GM21528 (cell line): Measurements from ENCODE around the gene AKR1B15.
A peak's percentile ranks its signal among the peaks of the same experiment; 100 is the strongest.
"Not testable (repeated sequence)": the region's sequence is repeated elsewhere in the genome, so short reads cannot be mapped to it uniquely, and the experiment has no call there.

Source experiments
- ATAC-seq: cut with Tn5 transposase; IDR thresholded peaks from one replicate; pipeline ENCODE4 v1.9.1; 2021; ENCODE audit warnings: mild to moderate bottlenecking, moderate library complexity; ENCODE audit not compliant: unreplicated experiment, low FRiP score

Gene AKR1B15

DNA sequence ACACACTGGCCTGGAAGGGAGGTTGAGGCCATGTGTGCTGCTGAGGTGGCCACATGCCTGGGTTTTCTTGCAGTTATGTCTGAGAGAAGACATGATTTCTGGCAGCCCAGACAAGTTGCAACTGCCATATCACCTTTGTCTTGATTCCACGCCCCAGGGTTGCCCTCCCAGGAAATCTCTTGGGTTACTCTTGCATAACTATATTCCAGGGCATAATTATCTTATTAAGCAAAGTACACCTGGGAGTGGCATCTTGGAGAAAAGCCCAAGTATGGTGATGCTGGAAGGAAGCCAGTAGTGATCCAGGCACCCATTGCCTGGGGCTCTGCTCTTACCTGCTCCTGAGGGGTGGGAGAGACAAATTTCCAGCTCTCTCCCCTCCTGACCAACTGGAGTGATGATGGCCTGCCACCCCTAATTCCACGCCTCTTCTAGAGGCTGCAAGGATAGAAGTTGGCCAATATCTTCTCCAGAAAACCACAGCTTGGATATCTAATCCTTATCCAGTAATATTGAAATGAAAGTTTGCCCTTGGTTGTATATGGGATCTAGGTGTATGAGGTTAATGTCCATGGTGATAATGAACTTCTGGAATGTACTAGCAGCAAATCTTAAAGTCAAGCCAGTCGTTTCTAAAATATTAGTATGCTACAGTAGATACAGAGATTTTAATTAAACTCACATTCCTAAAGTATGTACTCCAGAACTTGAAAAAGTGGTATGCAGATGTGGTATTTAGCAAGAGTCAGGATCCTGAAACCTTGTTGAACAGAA lies 16.5 kb upstream of the AKR1B15 start:
- no peak for ATAC-seq

DNA sequence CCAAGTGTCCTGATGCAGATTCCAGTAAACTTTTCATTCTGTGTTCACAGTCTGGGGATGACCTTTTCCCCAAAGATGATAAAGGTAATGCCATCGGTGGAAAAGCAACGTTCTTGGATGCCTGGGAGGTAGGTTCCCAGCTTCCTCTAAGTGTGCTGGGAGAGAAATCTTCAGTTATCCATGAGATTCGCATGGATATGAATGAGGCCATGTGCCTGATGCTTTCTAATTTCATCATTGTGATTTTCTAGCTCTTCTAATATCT lies 16.0 kb upstream of the AKR1B15 start:
- no peak for ATAC-seq

DNA sequence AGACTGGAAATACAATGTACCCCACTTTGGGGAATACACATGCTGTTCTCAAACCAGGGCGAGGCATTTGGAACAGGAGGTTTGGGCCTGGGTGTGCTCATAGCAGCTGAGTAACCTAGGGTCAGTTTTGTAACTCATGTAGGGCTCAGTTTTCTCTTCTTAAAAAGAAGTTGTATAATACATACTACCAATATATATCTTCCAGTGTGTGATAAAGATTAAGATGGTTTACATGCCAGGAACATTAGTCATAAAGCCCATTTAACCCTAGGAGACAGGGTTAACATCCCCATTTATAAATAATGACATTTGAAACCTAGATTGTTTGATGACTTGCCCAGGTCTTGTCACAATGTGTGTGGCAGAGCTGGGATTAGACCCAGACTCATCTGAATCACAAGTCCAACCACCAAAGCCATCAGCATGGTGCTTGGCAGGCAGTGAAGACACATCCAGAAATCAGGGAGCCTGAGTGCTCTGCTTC lies 15.6 kb upstream of the AKR1B15 start:
- ATAC-seq = no peak

DNA sequence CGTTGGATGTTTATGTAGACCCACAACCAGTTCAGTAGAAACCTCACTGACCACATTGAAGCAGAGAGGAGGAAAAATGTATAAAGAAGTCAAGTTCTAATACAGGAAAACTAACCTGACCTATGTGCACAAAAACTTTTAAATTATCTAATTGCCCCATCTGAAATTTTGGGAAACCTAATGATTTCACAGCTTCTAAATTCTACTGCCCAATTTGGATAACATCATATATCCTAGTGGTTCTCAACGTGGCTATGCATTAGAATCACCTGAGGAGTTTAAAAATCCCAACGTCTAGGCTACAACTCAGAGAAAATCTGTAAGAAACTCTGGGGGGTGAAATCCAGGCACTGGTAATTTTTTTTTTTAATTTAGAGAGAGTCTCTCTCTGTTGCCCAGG lies 14.3 kb upstream of the AKR1B15 start:
- no peak for ATAC-seq

DNA sequence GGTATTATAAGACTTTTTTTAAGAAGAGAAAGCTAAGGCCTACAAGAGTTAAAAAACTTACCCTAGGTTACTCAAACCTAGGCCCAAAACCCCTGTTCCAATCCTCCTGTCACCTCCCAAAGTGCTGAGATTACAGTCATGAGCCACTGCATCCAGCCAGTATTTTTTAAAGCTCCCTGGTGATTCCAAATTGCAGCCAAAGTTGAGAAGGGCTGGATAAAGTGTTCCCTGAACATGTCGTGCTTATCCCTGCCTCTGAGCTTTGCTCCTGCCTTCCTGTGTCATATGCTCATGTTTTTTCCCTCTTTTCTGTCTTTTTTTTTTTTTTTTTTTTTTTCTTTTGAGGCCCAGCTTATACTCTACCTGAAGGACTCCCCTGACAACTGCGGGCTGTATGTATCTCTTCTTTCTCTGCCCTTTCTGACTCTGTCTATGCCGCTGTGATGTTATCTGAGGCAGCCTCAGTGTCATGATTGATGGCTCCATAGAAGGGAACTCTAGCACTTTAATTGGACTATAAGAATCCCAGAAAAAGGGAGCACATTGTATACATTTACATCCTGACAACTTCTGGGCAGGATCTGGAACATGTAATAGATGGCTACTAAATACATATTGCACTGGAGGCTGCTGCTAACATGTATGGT lies 13.5 kb upstream of the AKR1B15 start:
- no peak for ATAC-seq

DNA sequence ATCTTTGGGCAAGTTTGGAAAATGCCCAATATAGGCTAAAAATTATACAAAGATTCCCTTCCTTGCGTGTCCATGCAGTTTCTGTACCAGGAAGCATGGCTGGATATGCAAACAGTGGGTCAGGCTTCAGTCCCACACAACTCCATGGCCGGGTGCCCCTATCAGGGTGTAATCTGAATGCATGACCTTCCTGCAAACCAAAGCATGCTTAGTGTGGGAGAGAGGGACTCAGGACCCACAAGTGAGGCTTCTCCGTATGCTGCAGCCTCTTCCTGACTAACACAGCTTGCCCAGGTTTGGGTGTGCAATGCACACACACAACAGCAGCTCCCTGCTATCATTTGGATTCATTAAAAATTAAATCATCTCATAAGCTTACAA lies 13.0 kb upstream of the AKR1B15 start:
- no peak for ATAC-seq

DNA sequence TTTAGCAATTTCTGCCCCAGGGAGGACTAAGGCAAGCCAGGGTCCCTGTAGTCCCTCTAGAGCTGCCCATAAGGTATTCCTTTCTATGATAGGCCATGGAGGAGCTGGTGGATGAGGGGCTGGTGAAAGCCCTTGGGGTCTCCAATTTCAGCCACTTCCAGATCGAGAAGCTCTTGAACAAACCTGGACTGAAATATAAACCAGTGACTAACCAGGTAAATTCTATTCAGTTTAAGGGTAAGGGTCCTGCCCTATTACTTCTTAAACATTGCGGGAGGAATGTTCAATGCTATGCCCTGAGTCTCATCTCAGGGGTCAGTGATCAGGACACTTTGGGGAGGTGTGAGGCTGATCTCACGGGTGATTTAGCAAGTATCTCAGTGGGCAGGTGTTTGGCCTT lies 12.4 kb upstream of the AKR1B15 start:
- ATAC-seq = not testable (repeated sequence)

DNA sequence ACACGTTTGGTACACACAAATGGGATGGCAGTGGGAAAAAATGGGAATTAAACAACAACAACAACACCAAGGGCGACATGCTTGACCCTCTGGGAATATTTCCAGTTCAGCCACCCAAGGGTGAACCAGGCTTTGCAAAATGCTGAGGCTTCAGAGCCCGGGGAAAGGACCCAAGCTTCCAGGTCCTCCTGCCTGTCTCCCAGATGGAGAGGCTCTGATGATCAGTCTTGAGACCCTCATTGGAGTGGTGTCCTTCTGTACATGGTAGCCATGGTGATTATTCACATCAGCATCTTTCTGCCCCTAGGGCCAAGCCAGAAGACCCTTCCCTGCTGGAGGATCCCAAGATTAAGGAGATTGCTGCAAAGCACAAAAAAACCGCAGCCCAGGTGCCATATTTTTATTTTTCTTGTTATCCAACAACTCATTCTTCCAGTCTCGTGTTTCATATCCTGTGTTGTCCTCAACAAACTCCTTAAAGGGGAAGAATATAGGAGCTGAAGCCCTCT lies 11.6 kb upstream of the AKR1B15 start:
- not testable (repeated sequence) for ATAC-seq

DNA sequence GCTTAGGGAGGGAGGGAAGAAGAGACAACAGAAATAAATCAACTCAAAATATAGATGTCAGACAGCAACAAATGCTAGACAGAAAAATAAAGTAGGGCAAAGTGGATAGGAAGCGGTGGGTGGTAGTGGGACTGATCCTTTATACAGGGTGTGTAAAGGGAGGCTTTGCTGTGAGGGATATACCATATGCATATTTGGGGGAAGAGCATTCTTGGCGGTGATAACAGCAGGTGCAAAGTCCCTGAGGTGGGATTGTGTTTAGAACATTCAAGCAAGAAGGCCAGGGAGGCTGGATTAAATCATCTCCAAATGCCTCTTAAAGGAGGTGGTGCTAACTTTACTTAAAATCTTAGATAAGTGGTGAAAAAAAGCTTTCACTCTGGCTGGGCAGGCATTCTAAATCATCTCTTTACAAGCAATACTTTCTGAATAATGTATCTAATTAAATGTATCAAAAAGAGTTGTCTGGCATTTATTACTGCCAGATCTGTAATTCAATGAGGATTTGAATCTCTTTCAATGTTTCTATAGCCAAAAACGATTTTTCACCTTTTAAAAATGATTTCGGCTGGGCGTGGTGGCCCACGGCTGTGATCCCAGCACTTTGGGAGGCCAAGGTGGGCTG lies 9.4 kb upstream of the AKR1B15 start:
- ATAC-seq = no peak

DNA sequence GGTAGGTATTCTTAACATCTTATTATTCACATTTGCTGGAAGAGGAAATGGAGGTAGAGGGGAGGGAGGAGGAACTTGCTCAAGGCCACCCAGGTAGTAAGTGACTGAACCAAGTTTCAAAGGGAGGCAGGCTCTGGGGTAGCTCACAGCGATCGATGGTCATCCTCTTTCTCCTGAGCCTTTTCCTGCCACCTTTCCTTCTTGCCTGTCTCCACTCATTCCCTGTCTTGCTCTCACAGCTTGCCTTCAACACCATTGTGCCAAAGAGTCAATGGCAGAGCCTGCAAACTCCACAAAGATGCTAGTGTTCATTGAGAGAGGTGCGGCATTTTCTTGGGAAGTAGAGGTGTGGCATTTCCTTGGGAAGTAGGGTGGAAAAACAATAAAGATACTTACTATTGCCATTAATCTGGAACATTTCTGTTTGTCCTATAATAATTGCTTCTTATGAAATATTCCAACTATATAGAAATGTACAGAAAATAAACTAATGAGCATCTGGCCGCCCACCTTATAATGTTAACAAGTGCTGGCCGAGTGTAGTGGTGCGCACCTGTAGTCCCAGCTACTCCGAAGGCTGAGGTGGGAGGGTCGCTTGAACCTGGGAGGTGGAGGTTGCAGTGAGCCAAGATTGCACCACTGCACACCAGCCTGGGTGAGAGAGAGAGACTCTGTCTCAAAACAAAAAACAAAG lies 7.3 kb upstream of the AKR1B15 start:
- ATAC-seq = not testable (repeated sequence)

DNA sequence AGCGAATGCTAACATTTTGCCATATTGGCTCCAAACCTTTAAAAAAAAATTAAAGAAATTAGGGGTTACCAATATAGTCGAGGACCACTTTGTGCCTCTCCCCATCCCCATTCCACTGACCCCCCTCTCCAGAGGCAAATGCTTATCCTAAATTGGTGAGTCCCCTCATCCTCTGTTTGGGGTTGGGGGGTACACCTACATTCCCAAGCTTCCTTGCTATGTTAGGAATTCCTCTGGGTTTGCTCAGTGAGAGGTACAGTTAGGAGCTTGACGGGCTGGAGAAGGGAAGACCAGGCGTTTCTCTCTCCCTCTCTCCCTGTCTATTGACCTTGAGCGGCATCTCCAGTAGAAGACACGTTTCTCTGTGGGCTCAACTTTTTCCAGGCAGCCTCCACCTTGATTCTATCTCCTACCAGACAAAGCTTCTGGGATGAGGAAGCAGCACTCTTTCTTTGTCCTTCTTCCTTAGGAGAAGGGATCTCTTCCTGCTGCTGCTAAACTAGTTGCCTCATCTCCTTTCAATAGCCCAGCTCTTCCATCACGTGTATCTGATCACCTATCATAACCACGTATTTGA lies 6.6 kb upstream of the AKR1B15 start:
- ATAC-seq = no peak

DNA sequence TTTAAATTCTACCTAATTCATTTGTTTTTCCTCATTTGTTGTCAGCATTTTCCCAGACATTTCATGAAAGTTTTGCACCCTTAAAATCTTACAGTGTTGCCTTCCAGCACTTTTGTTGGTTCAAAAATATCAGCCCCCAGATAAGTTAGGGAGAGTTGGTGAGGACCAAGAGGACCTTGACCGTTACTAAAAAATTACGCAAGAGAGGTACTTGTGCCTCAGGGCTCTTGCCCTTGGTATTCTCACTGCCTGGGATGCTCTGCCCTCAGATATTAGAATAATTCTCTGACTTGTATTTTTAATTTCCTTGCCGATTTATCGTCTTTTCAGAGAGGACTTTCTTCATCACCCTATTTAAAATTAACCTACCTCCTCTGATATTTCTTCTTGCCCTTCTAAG lies 3.5 kb upstream of the AKR1B15 start:
- no peak for ATAC-seq

DNA sequence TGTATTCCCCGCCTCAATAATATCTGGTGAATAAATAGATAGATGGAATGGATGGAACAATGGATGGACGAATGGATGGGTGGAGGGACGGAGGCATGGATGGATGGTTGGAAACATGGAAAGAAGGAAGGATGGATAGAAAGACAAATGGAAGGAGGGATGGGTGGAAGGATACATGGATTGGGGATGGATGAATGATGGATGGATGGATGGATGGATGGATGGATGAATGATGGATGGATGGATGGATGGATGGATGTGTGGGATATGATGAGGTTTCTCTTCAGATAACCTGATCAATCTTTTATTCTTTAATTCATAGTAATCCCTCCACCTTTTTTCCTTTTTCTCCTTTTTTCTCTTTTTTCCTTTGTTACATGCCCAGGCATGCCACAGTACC lies 3.0 kb upstream of the AKR1B15 start:
- ATAC-seq = no peak

DNA sequence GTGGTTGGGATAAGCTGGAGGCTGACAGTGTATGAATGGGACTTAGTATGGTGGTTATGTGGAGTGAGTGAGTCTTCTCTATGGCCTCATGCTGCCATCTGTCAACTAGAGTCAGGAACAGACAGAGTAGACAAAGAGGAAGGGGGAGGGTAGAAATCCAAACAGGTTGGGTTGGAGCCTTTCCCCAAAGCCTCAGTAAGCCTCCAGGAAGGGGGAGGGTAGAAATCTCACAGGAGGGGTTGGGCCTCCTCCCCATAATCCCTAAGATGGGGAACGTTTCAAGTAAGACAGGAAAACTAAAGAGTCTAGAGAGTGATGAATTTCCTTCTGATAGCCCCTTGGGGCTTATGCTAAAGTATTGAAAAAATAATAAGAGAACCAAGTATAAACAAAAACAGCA lies 2.0 kb upstream of the AKR1B15 start:
- ATAC-seq = no peak

DNA sequence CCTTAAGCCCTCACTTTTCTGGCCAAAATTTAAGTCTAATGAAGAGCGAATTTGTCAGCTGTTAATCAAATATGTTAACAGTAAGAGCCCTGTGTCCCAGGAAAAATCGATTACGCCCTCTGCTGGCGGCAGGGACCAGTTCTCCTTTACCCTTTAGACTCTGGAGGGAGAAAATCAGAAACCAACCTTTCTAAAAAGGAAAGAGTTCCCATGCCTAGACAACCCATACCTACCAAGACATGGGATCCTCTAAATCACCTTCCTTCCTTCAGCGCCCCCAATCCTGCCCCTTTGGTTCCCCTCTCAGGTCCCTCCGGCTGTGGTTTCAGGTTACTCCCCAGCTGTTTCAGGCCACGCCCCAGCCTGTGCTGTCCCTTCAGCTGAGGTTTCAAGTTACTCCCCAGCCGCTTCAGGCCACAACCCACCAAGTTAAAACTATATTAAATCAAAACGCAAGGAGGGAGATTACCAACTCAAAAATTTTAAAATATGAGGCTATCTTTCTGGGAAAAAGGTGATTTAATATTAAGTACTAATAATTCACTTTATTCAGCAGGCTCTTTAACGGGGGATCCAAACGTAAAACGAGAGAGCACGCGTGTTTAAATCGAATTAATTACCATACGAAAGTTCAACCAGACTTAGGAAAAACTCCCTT lies 1.4 kb upstream of the AKR1B15 start:
- ATAC-seq = peak; percentile 86

DNA sequence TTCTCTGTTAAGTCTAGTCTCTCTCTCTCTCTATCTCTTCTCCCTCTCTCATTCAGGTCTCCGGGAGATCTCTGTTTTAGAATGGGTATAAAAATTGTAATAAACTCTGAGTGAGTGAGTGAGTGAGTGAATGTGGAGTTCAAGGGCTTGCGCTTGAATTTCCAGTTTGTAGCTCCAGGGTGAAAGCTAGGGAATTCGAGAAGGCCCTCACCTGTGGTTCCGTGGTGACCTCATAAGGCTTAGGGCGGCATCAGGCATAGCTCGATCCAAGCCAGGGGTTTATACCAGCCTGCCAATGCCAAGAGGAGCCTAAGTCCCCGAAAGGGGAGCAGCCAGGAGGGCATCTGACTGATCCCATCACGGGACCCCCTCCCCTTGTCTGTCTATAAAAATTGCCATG lies 456 bp downstream of the AKR1B15 start:
- no peak for ATAC-seq

DNA sequence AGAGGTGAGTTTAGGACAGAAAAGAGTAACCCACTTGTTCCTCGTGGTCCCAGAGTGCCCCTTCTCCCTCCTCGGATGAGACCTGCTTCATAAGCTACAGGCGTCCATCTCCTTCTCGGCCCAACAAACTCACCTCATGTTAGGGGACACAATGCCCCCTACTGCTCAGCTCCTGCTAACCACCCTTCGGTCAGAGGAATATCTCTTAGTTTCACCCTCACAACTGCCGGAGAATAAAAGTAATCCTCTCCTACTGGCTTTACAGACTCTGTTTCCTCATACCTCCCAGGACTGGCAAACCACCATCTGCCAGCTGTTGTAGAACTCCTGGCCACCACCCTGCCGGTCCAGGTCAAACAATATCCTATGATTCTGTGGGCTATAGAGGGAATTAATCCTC lies 3.2 kb downstream of the AKR1B15 start:
- ATAC-seq = no peak

DNA sequence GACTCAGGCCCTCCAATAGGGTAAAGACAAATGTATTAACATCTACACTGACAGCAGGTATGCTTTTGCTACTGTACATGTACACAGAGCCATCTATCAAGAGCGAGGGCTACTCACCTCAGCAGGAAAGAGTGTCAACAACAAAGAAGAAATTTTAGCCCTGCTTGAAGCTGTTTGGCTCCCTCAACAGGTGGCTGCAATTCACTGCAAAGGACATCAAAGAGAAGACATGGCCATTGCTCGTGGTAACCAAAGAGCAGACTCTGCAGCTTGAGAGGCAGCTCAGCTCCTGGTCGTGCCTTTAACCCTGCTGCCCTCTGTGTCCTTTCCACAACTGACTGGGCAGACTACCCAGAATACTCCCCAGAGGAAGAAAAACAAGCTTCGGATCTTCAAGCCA lies 5.1 kb downstream of the AKR1B15 start:
- ATAC-seq = no peak

DNA sequence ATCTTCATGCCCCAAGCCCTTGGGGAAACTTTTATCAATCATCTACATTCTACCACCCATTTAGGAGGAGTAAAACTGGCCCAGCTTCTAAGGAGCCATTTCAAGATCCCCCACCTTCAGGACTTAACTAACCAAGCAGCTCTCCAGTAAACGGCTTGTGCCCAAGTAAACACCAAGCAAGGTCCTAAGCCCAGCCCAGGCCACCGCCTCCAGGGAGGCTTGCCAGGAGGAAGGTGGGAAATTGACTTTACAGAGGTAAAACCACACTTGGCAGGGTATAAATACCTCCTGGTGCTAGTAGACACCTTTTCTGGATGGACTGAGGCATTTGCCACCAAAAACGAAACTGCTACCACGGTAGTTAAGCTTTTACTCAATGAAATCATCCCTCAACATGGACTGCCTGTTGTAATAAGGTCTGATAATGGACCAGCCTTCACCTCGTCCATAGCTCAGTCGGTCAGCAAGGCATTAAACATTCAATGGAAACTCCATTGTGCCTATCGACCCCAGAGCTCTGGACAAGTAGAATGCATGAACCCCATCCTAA lies 5.6 kb downstream of the AKR1B15 start:
- no peak for ATAC-seq

DNA sequence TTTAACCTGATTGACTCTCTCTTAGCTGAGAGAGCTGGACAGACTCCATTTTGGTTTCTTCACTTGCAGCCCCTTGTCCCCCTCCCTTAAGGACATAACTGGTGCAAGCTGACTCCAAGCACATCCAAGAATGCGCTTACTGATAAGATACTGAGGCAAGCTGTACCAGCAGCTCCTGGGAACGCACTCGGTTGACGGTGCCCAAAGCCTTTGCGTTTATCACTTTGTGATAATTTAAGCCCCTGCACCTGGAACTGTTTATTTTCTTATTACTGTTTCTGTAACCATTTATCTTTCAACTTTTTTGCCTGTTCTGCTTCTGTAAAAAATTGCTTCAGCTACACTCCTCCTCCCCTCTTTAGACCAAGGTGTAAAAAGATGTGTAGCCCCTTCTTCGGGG lies 8.5 kb downstream of the AKR1B15 start:
- ATAC-seq = no peak
